Suprapubic skin (tissue), 4 donors: ENCODE results near the gene CASP10. TPM values are rescaled to one million over a fixed set of nuclear protein-coding genes. Genes with fewer than 3 reads are reported as not detected.

Experiments
- DNase-seq, 2 donors: peaks; one replicate each; pipeline ENCODE4 v3.0.0-alpha.2; 2019; ENCODE audit warnings: low spot score in 2 of 2
- H3K27ac ChIP-seq: fragments of 200-600 bp; sonication (generic); one replicate; pipeline ENCODE4 v1.5.1; 2019
- H3K27me3 ChIP-seq: fragments of 200-600 bp; sonication (generic); one replicate; pipeline ENCODE4 v1.5.1; 2019
- H3K36me3 ChIP-seq: fragments of 200-600 bp; sonication (generic); one replicate; pipeline ENCODE4 v1.5.1; 2019
- H3K4me1 ChIP-seq: fragments of 200-600 bp; sonication (generic); one replicate; pipeline ENCODE4 v1.5.1; 2019
- H3K4me3 ChIP-seq: fragments of 200-600 bp; sonication (generic); one replicate; pipeline ENCODE4 v1.5.1; 2019; ENCODE audit warnings: mild to moderate bottlenecking
- H3K9me3 ChIP-seq: fragments of 200-600 bp; sonication (generic); one replicate; pipeline ENCODE4 v1.5.1; 2019
- EP300 ChIP-seq: sonication (generic); formaldehyde crosslinking; IDR thresholded peaks from one replicate; pipeline ENCODE4 v1.6.1; 2017; ENCODE audit warnings: antibody characterized with exemption
- POLR2A ChIP-seq, 2 donors: fragments of 450-650 bp; IDR thresholded peaks; one replicate each; pipeline ENCODE4 v1.6.1; 2017; ENCODE audit warnings: antibody characterized with exemption in 2 of 2, mild to moderate bottlenecking in 2 of 2, moderate library complexity in 2 of 2
- POLR2AphosphoS5 ChIP-seq, 3 donors: sonication (generic); formaldehyde crosslinking; IDR thresholded peaks; one replicate each; pipeline ENCODE4 v1.6.1; 2017; ENCODE audit warnings: antibody characterized with exemption in 3 of 3
- WGBS: methylation state at CpG from one replicate; pipeline ENCODE4 v1.1.5; 2018; 5-methylcytosine and 5-hydroxymethylcytosine counted together
- total RNA-seq, 4 donors: library from RNA; depleted of rRNA; stranded (reverse); fragments of >200 nt; gene quantifications; one replicate each; pipeline ENCODE4 v1.1.0, GENCODE V29; 2016
- TF ChIP-seq, protein P1 (sequence below), 2 donors: fragments of 200-600 bp in 1 of 2; fragments of 450-650 bp in 1 of 2; sonication (generic) in 1 of 2; IDR thresholded peaks; one replicate each; pipeline ENCODE4 v1.5.1; 2016 to 2019; ENCODE audit warnings: antibody characterized with exemption in 2 of 2, mild to moderate bottlenecking in 1 of 2, moderate library complexity in 1 of 2

Gene CASP10
- total RNA-seq, 4 donors from 2014 or later = 3.7 to 19.0 (median 7.4) TPM

DNA sequence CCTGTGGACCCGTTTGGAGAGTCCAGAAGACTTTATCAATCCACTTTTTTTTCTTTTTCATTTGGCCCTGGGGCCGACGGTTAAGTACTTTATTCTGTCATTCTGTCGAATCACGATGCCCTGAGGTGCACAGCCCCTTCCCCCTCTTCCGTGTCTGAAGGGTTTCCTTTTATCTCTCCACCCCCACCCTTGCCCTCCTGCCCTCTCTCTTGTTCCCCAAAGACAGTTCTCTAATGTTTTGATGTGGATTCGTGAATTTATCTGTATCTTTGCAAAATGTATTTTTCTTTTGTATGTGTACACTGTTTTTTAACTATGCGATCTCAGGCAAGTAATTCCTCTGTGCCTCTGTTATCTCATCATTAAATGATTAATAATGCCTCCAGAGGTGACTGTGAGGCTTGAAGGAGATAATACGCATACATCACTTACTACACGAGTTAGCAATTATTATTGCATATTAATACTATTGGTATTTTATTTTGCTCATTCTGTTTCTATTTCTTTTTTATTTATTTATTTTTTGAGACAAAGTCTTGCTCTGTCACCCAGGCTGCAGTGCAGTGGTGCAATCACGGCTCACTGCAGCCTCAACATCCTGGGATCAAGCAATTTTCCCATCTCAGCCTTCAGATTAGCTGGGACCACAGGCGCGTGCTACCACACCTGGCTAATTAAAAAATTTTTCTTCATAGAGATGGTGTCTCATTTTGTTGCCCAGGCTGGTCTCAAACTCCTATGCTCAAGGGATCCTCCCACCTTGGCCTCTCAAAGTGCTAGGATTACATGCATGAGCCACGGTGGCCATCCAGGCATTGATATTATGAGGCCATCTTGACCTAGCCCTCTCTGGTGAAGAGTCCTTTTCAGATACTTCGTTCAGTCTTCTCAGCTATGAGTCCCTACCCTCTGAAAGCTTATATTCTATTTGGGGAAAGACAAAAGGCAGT lies 76.0 kb downstream of the CASP10 start:
- peaks cover 71% of the 10 kb centered on the region for H3K4me1 ChIP-seq
- DNase-seq = no peak

DNA sequence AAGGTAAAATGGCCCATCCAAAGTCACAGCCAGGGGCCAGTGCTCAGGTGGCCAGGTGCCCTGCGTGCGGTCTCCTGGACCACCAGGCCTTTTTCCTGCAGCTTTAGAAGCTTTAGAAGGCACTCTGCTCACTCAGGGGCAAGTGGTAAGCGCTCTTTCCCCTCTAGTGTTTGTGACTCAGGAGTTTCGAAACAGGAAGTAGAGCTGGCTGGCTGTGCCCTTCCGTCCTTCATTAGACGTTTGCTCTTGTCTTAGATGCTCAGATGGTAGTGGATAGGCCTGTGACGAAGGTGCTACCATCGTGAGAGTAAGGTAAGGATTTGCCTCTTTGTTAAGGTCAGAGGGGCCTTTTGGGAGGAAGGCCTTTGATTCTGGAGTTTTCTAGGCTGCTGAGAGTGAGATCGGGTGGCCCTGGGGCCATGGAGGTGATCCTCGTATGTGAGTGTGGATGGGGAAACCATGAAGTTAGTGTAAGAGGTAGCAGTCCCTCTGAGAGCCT lies 77.4 kb downstream of the CASP10 start, which contains the start of gene CASP8:
Gene CASP8 (plus strand): TSS at position 235 of the 499 bp plus-strand sequence. CDS start 5,951 bp downstream, outside the sequence.
- H3K27ac ChIP-seq = peak within 1 kb of the TSS; percentile 92
- no peaks in the 10 kb centered on the region for H3K27me3 ChIP-seq
- TF ChIP-seq POLR2A (IDR thresholded peaks at IDR 0.05) (peak in 1 of 2 donors; percentile 46), POLR2AphosphoS5 (IDR thresholded peaks at IDR 0.05) (no peak), EP300 (no peak)
- TF ChIP-seq, protein P1, sequence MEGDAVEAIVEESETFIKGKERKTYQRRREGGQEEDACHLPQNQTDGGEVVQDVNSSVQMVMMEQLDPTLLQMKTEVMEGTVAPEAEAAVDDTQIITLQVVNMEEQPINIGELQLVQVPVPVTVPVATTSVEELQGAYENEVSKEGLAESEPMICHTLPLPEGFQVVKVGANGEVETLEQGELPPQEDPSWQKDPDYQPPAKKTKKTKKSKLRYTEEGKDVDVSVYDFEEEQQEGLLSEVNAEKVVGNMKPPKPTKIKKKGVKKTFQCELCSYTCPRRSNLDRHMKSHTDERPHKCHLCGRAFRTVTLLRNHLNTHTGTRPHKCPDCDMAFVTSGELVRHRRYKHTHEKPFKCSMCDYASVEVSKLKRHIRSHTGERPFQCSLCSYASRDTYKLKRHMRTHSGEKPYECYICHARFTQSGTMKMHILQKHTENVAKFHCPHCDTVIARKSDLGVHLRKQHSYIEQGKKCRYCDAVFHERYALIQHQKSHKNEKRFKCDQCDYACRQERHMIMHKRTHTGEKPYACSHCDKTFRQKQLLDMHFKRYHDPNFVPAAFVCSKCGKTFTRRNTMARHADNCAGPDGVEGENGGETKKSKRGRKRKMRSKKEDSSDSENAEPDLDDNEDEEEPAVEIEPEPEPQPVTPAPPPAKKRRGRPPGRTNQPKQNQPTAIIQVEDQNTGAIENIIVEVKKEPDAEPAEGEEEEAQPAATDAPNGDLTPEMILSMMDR (IDR thresholded peaks at IDR 0.05) = no peak
- H3K4me1 ChIP-seq = peaks cover 62% of the 10 kb centered on the region
- 69% methylated on average over 10 of the region's 10 CpGs for WGBS
- H3K9me3 ChIP-seq = no peaks in the 10 kb centered on the region
- peak within 1 kb of the TSS; percentile 51 for H3K4me3 ChIP-seq
- H3K36me3 ChIP-seq = no peaks in the 10 kb centered on the region
- no peak for DNase-seq

More for the DNA sequence above, 76.0 kb downstream of the CASP10 start:
- H3K4me3 ChIP-seq = peak overlapping the region; percentile 51
- H3K9me3 ChIP-seq = no peaks in the 10 kb centered on the region
- H3K36me3 ChIP-seq = no peaks in the 10 kb centered on the region
- no peaks in the 10 kb centered on the region for H3K27me3 ChIP-seq
- H3K27ac ChIP-seq = peak overlapping the region; percentile 92
- 20% methylated on average over 15 of the region's 15 CpGs for WGBS
- TF ChIP-seq POLR2AphosphoS5 (IDR thresholded peaks at IDR 0.05) (no peak), EP300 (no peak), POLR2A (IDR thresholded peaks at IDR 0.05) (no peak)
- TF ChIP-seq, protein P1 (IDR thresholded peaks at IDR 0.05) = no peak

DNA sequence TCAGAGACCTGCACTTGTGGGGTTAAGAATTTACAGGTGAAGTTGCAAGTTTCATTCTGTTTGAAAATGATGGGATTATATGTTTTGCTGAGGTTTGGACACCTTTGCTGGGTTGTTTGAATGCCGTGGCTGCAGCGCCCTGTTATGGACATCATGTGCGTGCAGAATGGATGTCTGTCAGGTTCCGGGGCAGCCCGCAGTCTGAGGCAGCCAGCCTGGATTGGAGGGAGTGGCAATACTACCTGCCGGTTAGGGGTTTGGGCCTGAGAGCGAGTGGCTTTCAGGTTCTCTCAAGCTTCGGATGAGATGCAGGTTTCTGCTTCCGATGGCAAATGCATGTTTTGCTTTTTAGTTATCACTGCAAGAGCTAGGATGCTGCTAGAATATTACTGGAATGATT lies 78.5 kb downstream of the CASP10 start:
- TF ChIP-seq, protein P1 (IDR thresholded peaks at IDR 0.05) = no peak
- TF ChIP-seq EP300 (no peak), POLR2AphosphoS5 (IDR thresholded peaks at IDR 0.05) (no peak), POLR2A (IDR thresholded peaks at IDR 0.05) (no peak)
- H3K4me3 ChIP-seq = peak overlapping the region; percentile 34
- 72% methylated on average over 8 of the region's 9 CpGs for WGBS
- peaks cover 3% of the 10 kb centered on the region for H3K36me3 ChIP-seq
- peaks cover 61% of the 10 kb centered on the region for H3K4me1 ChIP-seq
- no peak for DNase-seq
- H3K9me3 ChIP-seq = no peaks in the 10 kb centered on the region
- H3K27me3 ChIP-seq = no peaks in the 10 kb centered on the region
- H3K27ac ChIP-seq = no peak overlapping the region

- H3K36me3 ChIP-seq = peaks cover 7% of the 10 kb centered on the region
- no peaks in the 10 kb centered on the region for H3K9me3 ChIP-seq
- no peak for DNase-seq
- H3K4me1 ChIP-seq = peaks cover 57% of the 10 kb centered on the region
- WGBS = 54% methylated on average over 2 of the region's 2 CpGs
- H3K4me3 ChIP-seq = peak overlapping the region; percentile 34
- H3K27me3 ChIP-seq = no peaks in the 10 kb centered on the region
- H3K27ac ChIP-seq = no peak overlapping the region
- TF ChIP-seq, protein P1 (IDR thresholded peaks at IDR 0.05) = no peak
Observed at GRCh38 chr2:201261906-201262305, 79.0 kb downstream of the CASP10 start.

GRCh38 chr2:201262718-201263117 lies 79.8 kb downstream of the CASP10 start:
- WGBS = 75% methylated on average over 6 of the region's 6 CpGs
- peaks cover 49% of the 10 kb centered on the region for H3K4me1 ChIP-seq
- TF ChIP-seq, protein P1 (IDR thresholded peaks at IDR 0.05) = no peak
- TF ChIP-seq POLR2AphosphoS5 (IDR thresholded peaks at IDR 0.05) (no peak), EP300 (no peak), POLR2A (IDR thresholded peaks at IDR 0.05) (no peak)
- no peak overlapping the region for H3K4me3 ChIP-seq
- no peak for DNase-seq
- no peak overlapping the region for H3K27ac ChIP-seq
- H3K9me3 ChIP-seq = no peaks in the 10 kb centered on the region
- H3K36me3 ChIP-seq = peaks cover 12% of the 10 kb centered on the region
- no peaks in the 10 kb centered on the region for H3K27me3 ChIP-seq
